ENCODE results near the gene ABCG1. TPM values are rescaled to one million over a fixed set of nuclear protein-coding genes. Genes with fewer than 3 reads are reported as not detected.
A peak's percentile ranks its signal among the peaks of the same experiment; 100 is the strongest.

The ABCG1 gene
- total RNA-seq, 4 donors from 2014 or later, result 2.6 to 10.9 (median 3.7) TPM

DNA sequence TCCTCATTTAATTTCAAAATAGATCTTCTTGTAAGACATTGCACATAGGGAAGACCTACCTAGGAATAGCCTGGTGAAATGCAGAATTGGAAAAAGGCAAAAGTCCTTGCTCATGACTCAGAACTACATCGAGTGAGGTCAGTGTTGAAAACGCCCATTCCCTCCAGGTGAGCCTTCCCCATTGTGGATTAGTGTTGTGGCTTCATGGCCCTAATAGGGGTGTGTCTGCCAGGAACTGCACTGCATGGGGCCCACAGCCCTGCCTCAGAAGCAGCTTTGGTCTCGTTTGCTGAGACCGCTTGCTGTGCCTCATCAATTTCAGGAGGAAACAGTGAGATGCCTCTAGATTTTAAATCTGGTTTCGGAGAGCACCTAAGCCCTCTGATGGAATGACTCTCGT, 79.3 kb downstream of the ABCG1 start:
- peaks cover 0 to 20% (median 0%) of the 10 kb centered on the region in 3 donors for H3K36me3 ChIP-seq
- H3K4me3 ChIP-seq, result no peak overlapping the region
- intact Hi-C loops (cut with DNase I), result no loop called here
- no peaks in the 10 kb centered on the region for H3K9me3 ChIP-seq
- peak overlapping the region in 1 of 4 donors; percentile 79 for H3K27ac ChIP-seq
- peaks cover 0 to 15% (median 0%) of the 10 kb centered on the region in 4 donors for H3K27me3 ChIP-seq
- 43 to 68% methylated on average over 4 to 6 of the region's 6 CpGs for WGBS, 2 donors
- peaks cover 0 to 16% (median 6%) of the 10 kb centered on the region in 3 donors for H3K4me1 ChIP-seq
- no peak for DNase-seq
- TF ChIP-seq CTCF (IDR thresholded peaks at IDR 0.05) (no peak), POLR2A (IDR thresholded peaks at IDR 0.05) (no peak)

DNA sequence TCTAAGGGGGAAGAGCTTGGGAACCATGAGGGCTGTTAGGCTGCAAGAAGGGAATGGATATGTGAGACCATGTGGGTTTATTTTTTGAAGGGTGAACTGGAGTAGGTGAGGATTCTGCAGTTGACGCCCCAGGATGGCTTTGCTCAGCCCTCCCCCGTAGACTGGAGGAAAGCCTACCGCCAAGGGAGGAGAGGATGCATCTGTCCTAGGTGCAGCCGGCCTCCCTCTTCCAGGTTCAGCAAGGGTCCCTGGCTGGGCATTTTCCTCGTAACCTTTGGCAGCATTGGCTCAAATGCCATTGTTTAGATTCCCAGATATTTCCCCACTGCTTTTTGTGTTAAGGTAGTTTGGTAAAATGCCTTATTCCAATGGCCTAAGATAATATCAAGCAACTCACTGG, 79.7 kb downstream of the ABCG1 start:
- 64 to 83% methylated on average over 5 of the region's 5 CpGs for whole genome bisulfite sequencing, 2 donors
- peaks cover 0 to 15% (median 0%) of the 10 kb centered on the region in 4 donors for H3K27me3 ChIP-seq
- H3K4me3 ChIP-seq, result no peak overlapping the region
- no peaks in the 10 kb centered on the region for H3K9me3 ChIP-seq
- peaks cover 0 to 20% (median 0%) of the 10 kb centered on the region in 3 donors for H3K36me3 ChIP-seq
- peak overlapping the region in 1 of 4 donors; percentile 79 for H3K27ac ChIP-seq
- DNase-seq, result no peak
- intact Hi-C loops (cut with DNase I), result no loop called here
- TF ChIP-seq CTCF (IDR thresholded peaks at IDR 0.05) (no peak), POLR2A (IDR thresholded peaks at IDR 0.05) (no peak)
- peaks cover 0 to 16% (median 6%) of the 10 kb centered on the region in 3 donors for H3K4me1 ChIP-seq

DNA sequence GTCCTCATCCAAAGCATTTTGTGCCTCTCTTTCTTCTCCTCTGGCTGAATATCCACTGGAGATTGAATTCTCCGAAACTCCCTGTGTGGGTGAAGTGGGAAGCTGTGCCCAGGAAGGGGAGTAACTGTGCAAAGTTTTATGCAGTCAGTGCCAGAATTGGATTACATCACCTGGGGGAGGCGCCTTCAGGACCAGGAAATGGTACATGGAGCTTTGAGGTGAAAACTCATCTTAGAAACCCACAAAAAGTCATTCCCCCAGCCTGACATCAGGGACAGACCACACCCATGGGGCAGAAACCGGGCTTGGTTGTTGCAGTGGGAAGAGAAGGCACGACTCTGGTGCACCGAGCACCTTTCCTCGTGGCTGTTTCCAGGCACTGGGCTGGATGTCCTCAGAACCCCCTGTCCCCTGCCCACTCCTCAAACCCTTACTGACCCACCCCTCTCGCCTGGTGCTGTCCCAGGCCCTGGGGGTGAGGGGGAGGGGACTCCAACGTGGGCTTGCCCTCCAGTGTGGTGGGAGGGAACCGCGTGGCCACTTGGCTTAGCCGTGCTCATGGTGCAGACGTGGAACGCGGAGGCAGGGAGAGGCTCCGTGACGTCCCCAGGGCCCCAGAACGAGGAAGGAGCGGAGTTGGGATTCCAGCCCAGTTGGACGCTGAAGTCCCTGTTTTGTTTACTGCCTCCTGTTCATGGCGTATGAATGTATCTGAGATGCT, 80.5 kb downstream of the ABCG1 start:
- Histone ChIP-seq H3K4me1 (peaks cover 0 to 16% (median 6%) of the 10 kb centered on the region in 3 donors), H3K36me3 (peaks cover 0 to 14% (median 0%) of the 10 kb centered on the region in 3 donors), H3K9me3 (no peaks in the 10 kb centered on the region), H3K27me3 (peaks cover 0 to 17% (median 0%) of the 10 kb centered on the region in 4 donors), H3K27ac (peak overlapping the region in 3 of 4 donors; percentile 11 to 79 (median 22)), H3K4me3 (no peak overlapping the region)
- TF ChIP-seq POLR2A (IDR thresholded peaks at IDR 0.05), result no peak
- no peak for TF ChIP-seq CTCF (IDR thresholded peaks at IDR 0.05)
- 76 to 78% methylated on average over 8 to 12 of the region's 20 CpGs for WGBS, 2 donors
- intact Hi-C loops (cut with DNase I), result no loop called here
- DNase-seq, result no peak

DNA sequence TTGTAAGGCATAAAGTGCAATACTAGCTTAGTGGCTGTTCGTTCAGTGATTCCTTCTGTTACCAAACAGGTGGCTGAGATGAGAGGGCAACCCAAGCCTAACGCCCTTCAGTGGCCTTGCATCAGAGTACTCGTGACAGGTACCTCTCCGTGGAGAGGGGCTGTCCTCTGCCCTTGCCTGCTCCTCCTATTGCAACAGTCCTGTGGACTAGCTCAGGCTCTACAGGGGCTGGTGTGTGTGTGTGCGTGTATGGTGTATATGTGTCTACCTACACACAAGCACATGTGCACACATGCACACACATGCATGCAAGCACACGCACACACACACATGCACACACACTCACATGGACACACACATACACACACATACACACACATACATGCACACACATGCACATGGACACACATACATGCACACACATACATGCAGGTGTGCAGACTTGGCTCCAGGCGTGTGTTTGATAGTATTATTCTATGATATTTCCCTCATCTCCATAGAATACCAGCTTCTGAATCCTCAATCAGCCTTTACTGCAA, 81.2 kb downstream of the ABCG1 start:
- no peak for TF ChIP-seq POLR2A (IDR thresholded peaks at IDR 0.05)
- TF ChIP-seq CTCF (IDR thresholded peaks at IDR 0.05), result no peak
- intact Hi-C loops (cut with DNase I), result no loop called here
- 92 to 100% methylated on average over 1 to 5 of the region's 7 CpGs for WGBS, 2 donors
- H3K27ac ChIP-seq, result peak overlapping the region in 1 of 4 donors; percentile 79
- no peak overlapping the region for H3K4me3 ChIP-seq
- no peaks in the 10 kb centered on the region for H3K9me3 ChIP-seq
- peaks cover 0 to 16% (median 6%) of the 10 kb centered on the region in 3 donors for H3K4me1 ChIP-seq
- peaks cover 0 to 21% (median 0%) of the 10 kb centered on the region in 4 donors for H3K27me3 ChIP-seq
- H3K36me3 ChIP-seq, result peaks cover 0 to 9% (median 0%) of the 10 kb centered on the region in 3 donors
- DNase-seq, result no peak

GRCh38 chr21:42300956-42301355, 82.0 kb downstream of the ABCG1 start:
- H3K27ac ChIP-seq, result peak overlapping the region in 3 of 4 donors; percentile 55 to 67 (median 64)
- intact Hi-C loops (cut with DNase I), result no loop called here

More at GRCh38 chr21:42300956-42301355, 82.0 kb downstream of the ABCG1 start:
- WGBS, 2 donors, result 78 to 88% methylated on average over 2 to 3 of the region's 9 CpGs
- peaks cover 0 to 28% (median 0%) of the 10 kb centered on the region in 4 donors for H3K27me3 ChIP-seq
- no peak for TF ChIP-seq POLR2A (IDR thresholded peaks at IDR 0.05)
- TF ChIP-seq CTCF (IDR thresholded peaks at IDR 0.05), result no peak
- no peak overlapping the region for H3K4me3 ChIP-seq
- H3K4me1 ChIP-seq, result peaks cover 0 to 16% (median 6%) of the 10 kb centered on the region in 3 donors
- H3K36me3 ChIP-seq, result peaks cover 0 to 7% (median 0%) of the 10 kb centered on the region in 3 donors
- H3K9me3 ChIP-seq, result no peaks in the 10 kb centered on the region
- no peak for DNase-seq
